SK-N-SH treated with all-trans-retinoic acid at 6 μM for 48 hours (cell line): ENCODE data around the gene HTR3E.

Experiments
- ATAC-seq: fragments of 200-7000 bp; cut with Tn5 transposase; 3 replicates; pipeline ENCODE4 v1.9.1; 2020; ENCODE audit warnings: mild to moderate bottlenecking, moderate library complexity
- ARNTL ChIP-seq: fragments of 450-650 bp; formaldehyde crosslinking; IDR thresholded peaks from 2 replicates; pipeline ENCODE4 v1.5.0; 2020; ENCODE audit warnings: low read depth, mild to moderate bottlenecking, moderate library complexity, borderline replicate concordance
- BACH2 ChIP-seq: fragments of 250-450 bp; sonication (Bioruptor Pico); IDR thresholded peaks from 2 replicates; pipeline ENCODE4 v1.9.0; 2021; ENCODE audit warnings: mild to moderate bottlenecking, borderline replicate concordance
- CREB5 ChIP-seq: fragments of 250-450 bp; sonication (Bioruptor Pico); IDR thresholded peaks from 2 replicates; pipeline ENCODE4 v1.5.1; 2020; ENCODE audit warnings: low read depth, mild to moderate bottlenecking, moderate library complexity
- CSDC2 ChIP-seq: fragments of 250-450 bp; sonication (Bioruptor Pico); IDR thresholded peaks from 2 replicates; pipeline ENCODE4 v1.5.0; 2020; ENCODE audit warnings: mild to moderate bottlenecking, moderate library complexity
- CSRNP3 ChIP-seq: fragments of 250-450 bp; sonication (Bioruptor Pico); IDR thresholded peaks from 2 replicates; pipeline ENCODE4 v1.5.1; 2021; ENCODE audit warnings: mild to moderate bottlenecking, moderate library complexity
- ESRRG ChIP-seq: fragments of 250-450 bp; sonication (Bioruptor Pico); IDR thresholded peaks from 2 replicates; pipeline ENCODE4 v1.6.1; 2021; ENCODE audit warnings: mild to moderate bottlenecking
- GLIS3 ChIP-seq: fragments of 250-450 bp; sonication (Bioruptor Pico); IDR thresholded peaks from 2 replicates; pipeline ENCODE4 v1.5.0; 2020; ENCODE audit warnings: mild to moderate bottlenecking, moderate library complexity
- ISL1 ChIP-seq: fragments of 250-450 bp; sonication (Bioruptor Pico); IDR thresholded peaks from 2 replicates; pipeline ENCODE4 v2.1.2; 2022; ENCODE audit warnings: mild to moderate bottlenecking, moderate library complexity
- OSR1 ChIP-seq: fragments of 250-450 bp; sonication (Bioruptor Pico); IDR thresholded peaks from 2 replicates; pipeline ENCODE4 v1.8.0; 2022; ENCODE audit warnings: moderate library complexity, mild to moderate bottlenecking, inconsistent platforms
- PATZ1 ChIP-seq: fragments of 250-450 bp; sonication (Bioruptor Pico); IDR thresholded peaks from 2 replicates; pipeline ENCODE4 v1.8.0; 2020; ENCODE audit warnings: mild to moderate bottlenecking, moderate library complexity, borderline replicate concordance
- POU6F1 ChIP-seq: fragments of 250-450 bp; sonication (Bioruptor Pico); IDR thresholded peaks from 2 replicates; pipeline ENCODE4 v1.8.0; 2021; ENCODE audit warnings: low read depth, mild to moderate bottlenecking, moderate library complexity, borderline replicate concordance
- PPARA ChIP-seq: fragments of 250-450 bp; sonication (Bioruptor Pico); IDR thresholded peaks from 2 replicates; pipeline ENCODE4 v1.5.0; 2020; ENCODE audit warnings: mild to moderate bottlenecking, borderline replicate concordance
- RARB ChIP-seq: fragments of 250-450 bp; sonication (Bioruptor Pico); IDR thresholded peaks from 2 replicates; pipeline ENCODE4 v1.8.0; 2021; ENCODE audit warnings: mild to moderate bottlenecking, moderate library complexity
- SNAI2 ChIP-seq: fragments of 250-450 bp; sonication (Bioruptor Pico); IDR thresholded peaks from 2 replicates; pipeline ENCODE4 v1.5.0; 2020; ENCODE audit warnings: mild to moderate bottlenecking, moderate library complexity
- TCF4 ChIP-seq: fragments of 250-450 bp; sonication (Bioruptor Pico); IDR thresholded peaks from 2 replicates; pipeline ENCODE4 v1.8.0; 2021; ENCODE audit warnings: mild to moderate bottlenecking, moderate library complexity, borderline replicate concordance
- TOX ChIP-seq: fragments of 250-450 bp; sonication (Bioruptor Pico); IDR thresholded peaks from 2 replicates; pipeline ENCODE4 v1.8.0; 2021; ENCODE audit warnings: mild to moderate bottlenecking, moderate library complexity, borderline replicate concordance
- ZC3H10 ChIP-seq: fragments of 250-450 bp; sonication (Bioruptor Pico); IDR thresholded peaks from 2 replicates; pipeline ENCODE4 v1.5.1; 2021; ENCODE audit warnings: mild to moderate bottlenecking, moderate library complexity
- ZFP3 ChIP-seq: fragments of 250-450 bp; sonication (Bioruptor Pico); IDR thresholded peaks from 2 replicates; pipeline ENCODE4 v1.5.0; 2020; ENCODE audit warnings: mild to moderate bottlenecking, moderate library complexity
- ZFP30 ChIP-seq: fragments of 450-650 bp; formaldehyde crosslinking; IDR thresholded peaks from 2 replicates; pipeline ENCODE4 v1.5.0; 2022; ENCODE audit warnings: mild to moderate bottlenecking, moderate library complexity
- ZNF565 ChIP-seq: fragments of 450-650 bp; formaldehyde crosslinking; conservative IDR thresholded peaks from 2 replicates; pipeline ENCODE4 v1.5.0; 2020; ENCODE audit warnings: low read depth, mild to moderate bottlenecking, moderate library complexity
- ZNF70 ChIP-seq: fragments of 450-650 bp; formaldehyde crosslinking; IDR thresholded peaks from 2 replicates; pipeline ENCODE4 v1.5.0; 2020; ENCODE audit warnings: mild to moderate bottlenecking, moderate library complexity
- ZNF8 ChIP-seq: fragments of 450-650 bp; formaldehyde crosslinking; IDR thresholded peaks from 2 replicates; pipeline ENCODE4 v1.5.0; 2020; ENCODE audit warnings: mild to moderate bottlenecking, moderate library complexity
- TF ChIP-seq, protein P1 (sequence below): fragments of 250-450 bp; sonication (Bioruptor Pico); IDR thresholded peaks from 2 replicates; pipeline ENCODE4 v1.5.0; 2020; ENCODE audit warnings: mild to moderate bottlenecking, moderate library complexity

The HTR3E gene

DNA sequence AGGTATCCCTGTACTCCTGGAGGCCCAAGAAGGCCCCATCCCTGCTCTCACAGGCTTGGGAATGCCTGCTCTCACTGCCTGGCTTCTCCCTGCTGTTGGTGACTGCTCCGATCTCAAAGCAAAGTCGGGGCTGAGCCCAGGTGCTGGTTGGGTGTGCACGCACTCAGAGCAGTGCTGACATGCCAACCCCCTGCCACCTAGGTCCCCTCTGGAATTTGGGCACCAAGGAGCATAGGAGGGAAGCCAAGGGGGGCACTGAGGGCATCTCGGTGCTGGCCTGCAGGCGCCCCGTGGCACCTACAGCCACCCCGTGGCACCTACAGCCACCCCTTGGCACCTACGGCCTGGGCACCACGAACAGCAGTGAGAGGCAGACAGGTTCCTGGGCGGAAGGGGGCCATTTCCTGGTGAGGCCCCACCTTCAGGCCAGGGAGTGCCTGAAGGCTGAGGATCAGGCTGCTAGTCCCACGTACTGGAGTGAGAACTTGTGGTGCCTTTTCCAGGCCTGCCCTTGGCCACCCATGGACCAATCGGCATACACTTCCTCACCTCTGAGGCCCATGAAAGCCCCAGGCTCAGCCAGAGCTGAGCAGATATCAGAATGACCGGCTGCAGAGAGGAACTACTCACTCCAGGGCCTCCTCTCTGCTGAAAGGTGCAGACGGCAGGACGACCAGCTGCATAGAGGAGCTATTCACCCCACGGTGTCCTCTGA, 15.6 kb upstream of the HTR3E start:
- TF ChIP-seq OSR1 (CRISPR knock-in tag) (no peak), ZC3H10 (CRISPR knock-in tag) (no peak), ARNTL (CRISPR knock-in tag) (no peak), GLIS3 (CRISPR knock-in tag) (no peak)
- no peak for ATAC-seq

- ATAC-seq, result no peak
- TF ChIP-seq POU6F1 (CRISPR knock-in tag), result no peak
- no peak for TF ChIP-seq CSDC2 (CRISPR knock-in tag)
- no peak for TF ChIP-seq RARB (CRISPR knock-in tag)
- no peak for TF ChIP-seq PPARA (CRISPR knock-in tag)
- no peak for TF ChIP-seq GLIS3 (CRISPR knock-in tag)
- no peak for TF ChIP-seq ZNF70 (CRISPR knock-in tag)
- no peak for TF ChIP-seq ZNF8 (CRISPR knock-in tag)
- no peak for TF ChIP-seq TCF4
- no peak for TF ChIP-seq ZFP3 (CRISPR knock-in tag)
- TF ChIP-seq ZFP30, result no peak
Measured at GRCh38 chr3:184082034-184082433, 14.8 kb upstream of the HTR3E start.

GRCh38 chr3:184082465-184082864, 14.4 kb upstream of the HTR3E start:
- TF ChIP-seq SNAI2 (CRISPR knock-in tag), result no peak
- TF ChIP-seq BACH2, result no peak
- TF ChIP-seq ZC3H10 (CRISPR knock-in tag), result no peak
- no peak for TF ChIP-seq OSR1 (CRISPR knock-in tag)
- TF ChIP-seq, protein P1, sequence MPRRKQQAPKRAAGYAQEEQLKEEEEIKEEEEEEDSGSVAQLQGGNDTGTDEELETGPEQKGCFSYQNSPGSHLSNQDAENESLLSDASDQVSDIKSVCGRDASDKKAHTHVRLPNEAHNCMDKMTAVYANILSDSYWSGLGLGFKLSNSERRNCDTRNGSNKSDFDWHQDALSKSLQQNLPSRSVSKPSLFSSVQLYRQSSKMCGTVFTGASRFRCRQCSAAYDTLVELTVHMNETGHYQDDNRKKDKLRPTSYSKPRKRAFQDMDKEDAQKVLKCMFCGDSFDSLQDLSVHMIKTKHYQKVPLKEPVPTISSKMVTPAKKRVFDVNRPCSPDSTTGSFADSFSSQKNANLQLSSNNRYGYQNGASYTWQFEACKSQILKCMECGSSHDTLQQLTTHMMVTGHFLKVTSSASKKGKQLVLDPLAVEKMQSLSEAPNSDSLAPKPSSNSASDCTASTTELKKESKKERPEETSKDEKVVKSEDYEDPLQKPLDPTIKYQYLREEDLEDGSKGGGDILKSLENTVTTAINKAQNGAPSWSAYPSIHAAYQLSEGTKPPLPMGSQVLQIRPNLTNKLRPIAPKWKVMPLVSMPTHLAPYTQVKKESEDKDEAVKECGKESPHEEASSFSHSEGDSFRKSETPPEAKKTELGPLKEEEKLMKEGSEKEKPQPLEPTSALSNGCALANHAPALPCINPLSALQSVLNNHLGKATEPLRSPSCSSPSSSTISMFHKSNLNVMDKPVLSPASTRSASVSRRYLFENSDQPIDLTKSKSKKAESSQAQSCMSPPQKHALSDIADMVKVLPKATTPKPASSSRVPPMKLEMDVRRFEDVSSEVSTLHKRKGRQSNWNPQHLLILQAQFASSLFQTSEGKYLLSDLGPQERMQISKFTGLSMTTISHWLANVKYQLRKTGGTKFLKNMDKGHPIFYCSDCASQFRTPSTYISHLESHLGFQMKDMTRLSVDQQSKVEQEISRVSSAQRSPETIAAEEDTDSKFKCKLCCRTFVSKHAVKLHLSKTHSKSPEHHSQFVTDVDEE, result no peak
- no peak for TF ChIP-seq ESRRG (CRISPR knock-in tag)
- no peak for TF ChIP-seq ISL1 (CRISPR knock-in tag)
- no peak for TF ChIP-seq ZFP3 (CRISPR knock-in tag)
- TF ChIP-seq CREB5, result no peak
- no peak for TF ChIP-seq ZFP30
- TF ChIP-seq CSDC2 (CRISPR knock-in tag), result no peak
- TF ChIP-seq CSRNP3 (CRISPR knock-in tag), result no peak
- no peak for TF ChIP-seq TOX
- no peak for TF ChIP-seq GLIS3 (CRISPR knock-in tag)
- no peak for TF ChIP-seq PPARA (CRISPR knock-in tag)
- TF ChIP-seq ZNF8 (CRISPR knock-in tag), result no peak
- no peak for ATAC-seq

- no peak for ATAC-seq
- TF ChIP-seq ESRRG (CRISPR knock-in tag) (no peak), GLIS3 (CRISPR knock-in tag) (no peak), ISL1 (CRISPR knock-in tag) (no peak), TCF4 (no peak), BACH2 (no peak), PATZ1 (CRISPR knock-in tag) (no peak), PPARA (CRISPR knock-in tag) (no peak), ZNF565 (CRISPR knock-in tag) (no peak), ZNF8 (CRISPR knock-in tag) (no peak), CREB5 (no peak), POU6F1 (CRISPR knock-in tag) (no peak)
Measured at GRCh38 chr3:184085389-184085852, 11.4 kb upstream of the HTR3E start.
